Stomach (tissue), 4 donors: ENCODE measurements around the gene MYADM.

Experiments
- CTCF ChIP-seq, 7 experiments: fragments of 450-650 bp in 4 of 7; fragments of 200-600 bp in 3 of 7; sonication (generic) in 3 of 7; IDR thresholded peaks; one replicate each; pipeline ENCODE4 v1.5.1; 2016 to 2019; ENCODE audit warnings: antibody characterized with exemption in 7 of 7, control low read depth in 2 of 7, mild to moderate bottlenecking in 1 of 7
- EP300 ChIP-seq: sonication (generic); formaldehyde crosslinking; IDR thresholded peaks from one replicate; pipeline ENCODE4 v1.6.1; 2017; ENCODE audit warnings: antibody characterized with exemption
- POLR2A ChIP-seq, 4 donors: fragments of 450-650 bp; IDR thresholded peaks; one replicate each; pipeline ENCODE4 v1.6.1; 2016; ENCODE audit warnings: antibody characterized with exemption in 4 of 4, control low read depth in 2 of 4, mild to moderate bottlenecking in 1 of 4, moderate library complexity in 1 of 4
- POLR2AphosphoS5 ChIP-seq, 3 donors: sonication (generic); formaldehyde crosslinking; IDR thresholded peaks; one replicate each; pipeline ENCODE4 v1.6.1; 2016; ENCODE audit warnings: antibody characterized with exemption in 3 of 3

GRCh38 chr19:53864308-53864836, 3.3 kb upstream of the MYADM start:
- TF ChIP-seq CTCF (IDR thresholded peaks at IDR 0.05) (no peak), POLR2A (IDR thresholded peaks at IDR 0.05) (no peak), POLR2AphosphoS5 (IDR thresholded peaks at IDR 0.05) (no peak), EP300 (no peak)
